Gastrocnemius medialis (tissue), 4 donors: Measurements from ENCODE around the gene SERBP1.

Experiments
- POLR2A ChIP-seq, 2 donors: fragments of 450-650 bp; IDR thresholded peaks; one replicate each; pipeline ENCODE4 v1.6.1; 2017; ENCODE audit warnings: antibody characterized with exemption in 2 of 2, mild to moderate bottlenecking in 2 of 2, moderate library complexity in 2 of 2
- TF ChIP-seq, protein P1 (sequence below), 5 experiments: fragments of 450-650 bp in 3 of 5; fragments of 200-600 bp in 2 of 5; sonication (generic) in 2 of 5; IDR thresholded peaks in 4 of 5; conservative IDR thresholded peaks in 1 of 5; 1 replicate in 4 of 5; 2 replicates in 1 of 5; pipeline ENCODE4 v1.5.1; 2016 to 2019; ENCODE audit warnings: antibody characterized with exemption in 5 of 5, mild to moderate bottlenecking in 3 of 5, moderate library complexity in 3 of 5

DNA sequence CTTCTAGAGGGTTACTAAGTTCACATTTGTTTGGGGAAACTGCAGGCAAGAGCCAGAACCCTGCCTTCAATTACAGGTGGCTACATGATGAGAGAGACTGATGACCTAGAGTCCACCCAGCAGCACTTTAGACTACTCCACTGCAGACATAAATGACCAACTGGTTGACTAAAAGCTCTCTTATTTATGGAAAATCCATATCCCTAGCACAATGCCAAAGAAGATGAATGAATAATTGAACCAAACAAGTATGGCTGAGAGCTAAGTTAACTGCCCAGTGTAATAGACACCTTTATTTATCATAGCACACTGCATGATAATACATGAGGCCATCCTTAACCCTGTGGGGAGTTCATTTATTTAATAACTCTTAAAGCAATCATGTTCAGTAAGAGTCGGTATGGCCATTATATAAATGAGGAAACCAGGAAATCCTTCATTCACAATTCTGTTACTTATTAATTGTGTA lies 62.1 kb downstream of the SERBP1 start:
- no peak for TF ChIP-seq POLR2A (IDR thresholded peaks at IDR 0.05)
- TF ChIP-seq, protein P1, sequence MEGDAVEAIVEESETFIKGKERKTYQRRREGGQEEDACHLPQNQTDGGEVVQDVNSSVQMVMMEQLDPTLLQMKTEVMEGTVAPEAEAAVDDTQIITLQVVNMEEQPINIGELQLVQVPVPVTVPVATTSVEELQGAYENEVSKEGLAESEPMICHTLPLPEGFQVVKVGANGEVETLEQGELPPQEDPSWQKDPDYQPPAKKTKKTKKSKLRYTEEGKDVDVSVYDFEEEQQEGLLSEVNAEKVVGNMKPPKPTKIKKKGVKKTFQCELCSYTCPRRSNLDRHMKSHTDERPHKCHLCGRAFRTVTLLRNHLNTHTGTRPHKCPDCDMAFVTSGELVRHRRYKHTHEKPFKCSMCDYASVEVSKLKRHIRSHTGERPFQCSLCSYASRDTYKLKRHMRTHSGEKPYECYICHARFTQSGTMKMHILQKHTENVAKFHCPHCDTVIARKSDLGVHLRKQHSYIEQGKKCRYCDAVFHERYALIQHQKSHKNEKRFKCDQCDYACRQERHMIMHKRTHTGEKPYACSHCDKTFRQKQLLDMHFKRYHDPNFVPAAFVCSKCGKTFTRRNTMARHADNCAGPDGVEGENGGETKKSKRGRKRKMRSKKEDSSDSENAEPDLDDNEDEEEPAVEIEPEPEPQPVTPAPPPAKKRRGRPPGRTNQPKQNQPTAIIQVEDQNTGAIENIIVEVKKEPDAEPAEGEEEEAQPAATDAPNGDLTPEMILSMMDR (IDR thresholded peaks at IDR 0.05 in 4 of 5, conservative IDR thresholded peaks at IDR 0.05 in 1 of 5), result no peak
